Liver (tissue), 9 donors: ENCODE data around the gene UNC93A. TPM values are rescaled to one million over a fixed set of nuclear protein-coding genes. Genes with fewer than 3 reads are reported as not detected.
A peak's percentile ranks its signal among the peaks of the same experiment; 100 is the strongest.
"Not testable (repeated sequence)": the region's sequence is repeated elsewhere in the genome, so short reads cannot be mapped to it uniquely, and the experiment has no call there.

Experiments used
- DNase-seq: peaks from one replicate; pipeline ENCODE4 v3.0.0-alpha.2; 2017; ENCODE audit warnings: low spot score
- H3K27ac ChIP-seq, 2 donors: one replicate each; pipeline ENCODE4 v1.7.0; 2013; ENCODE audit warnings: inconsistent platforms in 2 of 2, low read length in 2 of 2, control low read depth in 1 of 2, low read depth in 1 of 2, mild to moderate bottlenecking in 1 of 2
- H3K27me3 ChIP-seq, 4 donors: one replicate each; pipeline versions ENCODE4 v1.6.1 to v1.7.0; 2013; ENCODE audit warnings: low read length in 3 of 4, inconsistent platforms in 1 of 4, mild to moderate bottlenecking in 1 of 4, moderate library complexity in 1 of 4; ENCODE audit not compliant: control insufficient read depth in 4 of 4, insufficient read depth in 4 of 4
- H3K36me3 ChIP-seq, 4 donors: one replicate each; pipeline versions ENCODE4 v1.6.1 to v1.7.0; 2013; ENCODE audit warnings: low read length in 3 of 4, mild to moderate bottlenecking in 3 of 4, low read depth in 1 of 4, moderate library complexity in 1 of 4; ENCODE audit not compliant: control insufficient read depth in 4 of 4, insufficient read depth in 3 of 4
- H3K4me1 ChIP-seq, 4 donors: one replicate each; pipeline versions ENCODE4 v1.6.1 to v1.7.0; 2013; ENCODE audit warnings: low read length in 3 of 4, mild to moderate bottlenecking in 3 of 4, moderate library complexity in 1 of 4; ENCODE audit not compliant: control insufficient read depth in 4 of 4, insufficient read depth in 4 of 4
- H3K4me3 ChIP-seq, 3 donors: one replicate each; pipeline versions ENCODE4 v1.6.1 to v1.7.0; 2013; ENCODE audit warnings: low read length in 3 of 3, control low read depth in 1 of 3, low read depth in 1 of 3, mild to moderate bottlenecking in 1 of 3
- H3K9ac ChIP-seq, 2 donors: one replicate each; pipeline ENCODE4 v1.7.0; 2013; ENCODE audit warnings: low read length in 2 of 2, mild to moderate bottlenecking in 2 of 2, moderate library complexity in 2 of 2, control low read depth in 1 of 2, low read depth in 1 of 2
- H3K9me3 ChIP-seq, 4 donors: one replicate each; pipeline versions ENCODE4 v1.6.1 to v1.7.0; 2013; ENCODE audit warnings: low read length in 3 of 4; ENCODE audit not compliant: control insufficient read depth in 4 of 4
- EGR1 ChIP-seq, 2 donors: IDR thresholded peaks; 2 replicates each; pipeline ENCODE4 v1.6.1; 2016 to 2018; ENCODE audit warnings: antibody characterized with exemption in 2 of 2, low read depth in 2 of 2
- FOXA2 ChIP-seq: IDR thresholded peaks from 2 replicates; pipeline ENCODE4 v1.6.1; 2016; ENCODE audit warnings: antibody characterized with exemption
- GABPA ChIP-seq, 2 donors: IDR thresholded peaks in 1 of 2; conservative IDR thresholded peaks in 1 of 2; 2 replicates each; pipeline ENCODE4 v1.6.1; 2016; ENCODE audit warnings: antibody characterized with exemption in 2 of 2, mild to moderate bottlenecking in 1 of 2, moderate library complexity in 1 of 2
- HNF4A ChIP-seq, 2 donors: conservative IDR thresholded peaks; 2 replicates each; pipeline ENCODE4 v1.6.1; 2016; ENCODE audit warnings: antibody characterized with exemption in 2 of 2, mild to moderate bottlenecking in 2 of 2
- HNF4G ChIP-seq: IDR thresholded peaks from 2 replicates; pipeline ENCODE4 v1.6.1; 2016; ENCODE audit warnings: antibody characterized with exemption
- JUND ChIP-seq, 2 donors: IDR thresholded peaks; 2 replicates each; pipeline ENCODE4 v1.6.1; 2016; ENCODE audit warnings: antibody characterized with exemption in 2 of 2
- SP1 ChIP-seq: IDR thresholded peaks from 2 replicates; pipeline ENCODE4 v1.6.1; 2018; ENCODE audit warnings: antibody characterized with exemption, mild to moderate bottlenecking
- TAF1 ChIP-seq: conservative IDR thresholded peaks from 2 replicates; pipeline ENCODE4 v1.6.1; 2016; ENCODE audit warnings: antibody characterized with exemption, mild to moderate bottlenecking
- YY1 ChIP-seq: IDR thresholded peaks from 2 replicates; pipeline ENCODE4 v1.6.1; 2016; ENCODE audit warnings: antibody characterized with exemption, mild to moderate bottlenecking
- WGBS: extraction: QIAGEN DNeasy Blood & Tissue Kit; methylation state at CpG from one replicate; pipeline ENCODE4 v1.1.7; 2013; 5-methylcytosine and 5-hydroxymethylcytosine counted together
- polyA plus RNA-seq, 2 donors: library from polyadenylated mRNA; stranded (reverse) in 1 of 2; unstranded in 1 of 2; fragments of 200-250 nt in 1 of 2; fragments of >200 nt in 1 of 2; fragmentation: Nextera tagmentation in 1 of 2; extraction: Ambion mirVana in 1 of 2; gene quantifications; one replicate each; pipeline versions ENCODE4 v1.2.1 to v1.2.3, GENCODE V29; 2013 to 2015
- total RNA-seq, 2 donors: library from RNA; depleted of rRNA; stranded (reverse); fragments of >200 nt; gene quantifications; one replicate each; pipeline ENCODE4 v1.2.3, GENCODE V29; 2014
- TF ChIP-seq, protein P1 (sequence below): IDR thresholded peaks from 2 replicates; pipeline ENCODE4 v1.6.1; 2016; ENCODE audit warnings: antibody characterized with exemption, mild to moderate bottlenecking
- TF ChIP-seq, protein P2 (sequence below): IDR thresholded peaks from 2 replicates; pipeline ENCODE4 v1.6.1; 2016; ENCODE audit warnings: antibody characterized with exemption
- TF ChIP-seq, protein P3 (sequence below): IDR thresholded peaks from 2 replicates; pipeline ENCODE4 v1.6.1; 2016; ENCODE audit warnings: antibody characterized with exemption
- donor health status: healthy.
- donor health status: healthy.
- donor health status: healthy.
- donor health status: healthy.
- donor health status: healthy.

UNC93A gene
- total and polyA plus RNA-seq, 4 donors: 0.79 to 14.0 (median 4.6) TPM

DNA sequence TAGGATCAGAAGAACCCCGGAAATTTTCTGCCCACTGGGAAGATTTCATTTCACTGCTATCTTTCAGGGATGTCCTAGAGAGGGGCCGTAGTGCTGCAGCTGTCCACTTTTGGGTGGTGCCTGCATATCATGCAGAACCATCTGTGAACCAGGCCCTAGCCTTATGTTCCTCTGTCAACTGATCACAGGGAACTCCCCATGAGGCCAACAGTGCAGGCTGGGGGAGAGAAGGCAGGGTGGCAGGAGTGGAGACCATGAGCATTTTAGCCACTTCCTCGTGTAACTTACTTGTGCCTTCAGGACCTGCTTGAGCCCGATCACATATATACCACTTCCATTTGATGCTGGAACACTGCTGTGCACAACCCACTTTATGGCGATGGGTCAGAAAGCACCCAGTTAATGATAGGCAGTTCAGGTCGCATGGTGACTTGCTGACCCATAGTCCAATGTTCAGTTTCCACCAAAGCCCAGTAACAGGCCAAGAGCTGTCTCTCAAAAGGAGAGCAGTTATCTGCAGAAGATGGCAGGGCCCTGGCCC lies 48.5 kb upstream of the UNC93A start:
- not testable (repeated sequence) for H3K27me3 ChIP-seq, H3K4me3 ChIP-seq, H3K36me3 ChIP-seq, H3K9me3 ChIP-seq, H3K27ac ChIP-seq, H3K9ac ChIP-seq
- peak; percentile 54 for DNase-seq
- peaks cover 0 to 13% (median 8%) of the 10 kb centered on the region in 4 donors for H3K4me1 ChIP-seq
- 75% methylated on average over 6 of the region's 6 CpGs for whole genome bisulfite sequencing
- TF ChIP-seq HNF4A (conservative IDR thresholded peaks at IDR 0.05): peak; percentile 55 to 79

DNA sequence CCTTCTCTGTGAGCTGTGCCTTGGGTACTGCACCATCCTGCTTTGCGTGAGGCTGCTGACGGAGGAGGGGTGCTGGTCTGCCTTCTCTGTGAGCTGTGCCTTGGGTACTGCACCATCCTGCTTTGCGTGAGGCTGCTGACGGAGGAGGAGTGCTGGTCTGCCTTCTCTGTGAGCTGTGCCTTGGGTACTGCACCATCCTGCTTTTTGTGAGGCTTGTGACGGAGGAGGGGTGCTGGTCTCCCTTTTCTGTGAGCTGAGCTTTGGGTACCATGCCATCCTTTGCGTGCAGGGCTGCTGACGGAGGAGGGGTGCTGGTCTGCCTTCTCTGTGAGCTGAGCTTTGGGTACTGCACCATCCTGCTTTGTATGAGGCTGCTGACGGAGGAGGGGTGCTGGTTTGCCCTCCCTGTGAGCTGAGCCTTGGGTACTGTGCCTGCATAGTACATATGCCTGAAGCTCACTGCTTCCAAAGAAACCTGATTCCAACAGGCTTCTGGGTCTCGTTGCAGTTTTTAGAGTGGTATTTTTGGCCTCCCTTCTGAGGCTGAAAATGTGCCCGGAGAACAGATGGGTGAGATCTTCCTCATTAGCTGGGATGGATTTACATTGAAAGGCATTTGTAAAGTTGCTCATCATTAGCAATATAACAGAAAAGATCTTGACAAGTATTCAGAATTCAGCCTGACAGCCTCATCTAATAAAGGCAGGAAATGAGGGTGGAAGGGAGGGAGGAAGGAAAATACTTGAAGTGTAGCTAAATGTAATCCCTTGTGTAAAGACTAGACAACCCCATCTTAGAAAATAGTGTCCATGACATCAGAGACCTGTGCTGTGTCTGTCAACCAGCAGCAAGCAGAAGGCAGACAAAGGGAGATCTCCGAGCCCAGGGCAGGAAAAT lies 46.8 kb upstream of the UNC93A start:
- no peak for DNase-seq
- 85% methylated on average over 11 of the region's 11 CpGs for WGBS
- Histone ChIP-seq H3K9ac (no peak overlapping the region), H3K9me3 (no peaks in the 10 kb centered on the region), H3K4me3 (no peak overlapping the region), H3K36me3 (no peaks in the 10 kb centered on the region), H3K27me3 (no peaks in the 10 kb centered on the region), H3K4me1 (no peaks in the 10 kb centered on the region), H3K27ac (no peak overlapping the region)
- TF ChIP-seq SP1: no peak

DNA sequence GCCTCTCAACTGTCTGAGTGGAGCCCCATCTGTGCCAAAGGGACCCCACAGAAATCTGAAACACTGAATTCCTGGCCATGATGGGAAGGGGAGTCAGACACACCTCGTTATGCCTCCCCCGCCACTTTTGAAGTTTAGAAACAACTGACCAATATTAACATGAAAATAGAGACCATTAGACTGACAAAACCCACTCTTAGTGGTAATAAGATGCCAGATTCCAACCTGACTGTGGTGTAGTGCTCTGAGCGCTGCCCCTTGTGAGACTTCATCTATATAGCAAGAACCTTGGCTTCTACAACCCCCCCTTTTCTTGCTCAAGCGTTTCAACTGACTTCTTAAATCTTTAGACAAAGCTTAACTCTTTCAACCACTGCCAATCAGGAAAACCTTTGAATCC lies 46.1 kb upstream of the UNC93A start:
- no peaks in the 10 kb centered on the region for H3K36me3 ChIP-seq
- WGBS: 66% methylated on average over 4 of the region's 4 CpGs

DNA sequence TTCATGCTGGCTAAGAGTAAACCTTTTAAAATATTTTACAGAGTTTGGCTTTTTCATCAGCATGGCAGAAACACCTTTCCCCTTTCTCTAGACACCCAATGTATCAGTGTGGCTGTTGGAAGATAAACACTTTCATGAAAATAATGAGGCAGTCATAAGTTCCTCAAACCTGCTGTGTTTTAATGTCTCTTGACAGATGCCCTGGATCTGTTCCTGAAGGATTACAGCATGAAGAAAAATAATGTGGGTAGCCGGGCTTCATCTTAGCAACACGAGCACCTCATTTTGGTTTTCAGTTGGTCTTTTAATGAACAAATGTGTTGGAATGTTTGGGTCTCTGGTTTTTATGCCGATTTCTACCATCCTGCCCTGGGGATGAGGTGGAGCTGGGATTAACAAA lies 45.5 kb upstream of the UNC93A start:
- no peak overlapping the region for H3K4me3 ChIP-seq
- no peaks in the 10 kb centered on the region for H3K4me1 ChIP-seq
- no peak overlapping the region for H3K27ac ChIP-seq
- no peaks in the 10 kb centered on the region for H3K27me3 ChIP-seq
- TF ChIP-seq HNF4A (conservative IDR thresholded peaks at IDR 0.05) (no peak), JUND (IDR thresholded peaks at IDR 0.05) (no peak), SP1 (no peak), GABPA (IDR thresholded peaks at IDR 0.05 in 1 of 2, conservative IDR thresholded peaks at IDR 0.05 in 1 of 2) (no peak), YY1 (no peak), TAF1 (no peak), EGR1 (IDR thresholded peaks at IDR 0.05; ENCODE audit: low read depth in 2 of 2) (no peak), HNF4G (no peak), FOXA2 (no peak)
- TF ChIP-seq, protein P1, sequence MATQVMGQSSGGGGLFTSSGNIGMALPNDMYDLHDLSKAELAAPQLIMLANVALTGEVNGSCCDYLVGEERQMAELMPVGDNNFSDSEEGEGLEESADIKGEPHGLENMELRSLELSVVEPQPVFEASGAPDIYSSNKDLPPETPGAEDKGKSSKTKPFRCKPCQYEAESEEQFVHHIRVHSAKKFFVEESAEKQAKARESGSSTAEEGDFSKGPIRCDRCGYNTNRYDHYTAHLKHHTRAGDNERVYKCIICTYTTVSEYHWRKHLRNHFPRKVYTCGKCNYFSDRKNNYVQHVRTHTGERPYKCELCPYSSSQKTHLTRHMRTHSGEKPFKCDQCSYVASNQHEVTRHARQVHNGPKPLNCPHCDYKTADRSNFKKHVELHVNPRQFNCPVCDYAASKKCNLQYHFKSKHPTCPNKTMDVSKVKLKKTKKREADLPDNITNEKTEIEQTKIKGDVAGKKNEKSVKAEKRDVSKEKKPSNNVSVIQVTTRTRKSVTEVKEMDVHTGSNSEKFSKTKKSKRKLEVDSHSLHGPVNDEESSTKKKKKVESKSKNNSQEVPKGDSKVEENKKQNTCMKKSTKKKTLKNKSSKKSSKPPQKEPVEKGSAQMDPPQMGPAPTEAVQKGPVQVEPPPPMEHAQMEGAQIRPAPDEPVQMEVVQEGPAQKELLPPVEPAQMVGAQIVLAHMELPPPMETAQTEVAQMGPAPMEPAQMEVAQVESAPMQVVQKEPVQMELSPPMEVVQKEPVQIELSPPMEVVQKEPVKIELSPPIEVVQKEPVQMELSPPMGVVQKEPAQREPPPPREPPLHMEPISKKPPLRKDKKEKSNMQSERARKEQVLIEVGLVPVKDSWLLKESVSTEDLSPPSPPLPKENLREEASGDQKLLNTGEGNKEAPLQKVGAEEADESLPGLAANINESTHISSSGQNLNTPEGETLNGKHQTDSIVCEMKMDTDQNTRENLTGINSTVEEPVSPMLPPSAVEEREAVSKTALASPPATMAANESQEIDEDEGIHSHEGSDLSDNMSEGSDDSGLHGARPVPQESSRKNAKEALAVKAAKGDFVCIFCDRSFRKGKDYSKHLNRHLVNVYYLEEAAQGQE: no peak
- TF ChIP-seq, protein P2, sequence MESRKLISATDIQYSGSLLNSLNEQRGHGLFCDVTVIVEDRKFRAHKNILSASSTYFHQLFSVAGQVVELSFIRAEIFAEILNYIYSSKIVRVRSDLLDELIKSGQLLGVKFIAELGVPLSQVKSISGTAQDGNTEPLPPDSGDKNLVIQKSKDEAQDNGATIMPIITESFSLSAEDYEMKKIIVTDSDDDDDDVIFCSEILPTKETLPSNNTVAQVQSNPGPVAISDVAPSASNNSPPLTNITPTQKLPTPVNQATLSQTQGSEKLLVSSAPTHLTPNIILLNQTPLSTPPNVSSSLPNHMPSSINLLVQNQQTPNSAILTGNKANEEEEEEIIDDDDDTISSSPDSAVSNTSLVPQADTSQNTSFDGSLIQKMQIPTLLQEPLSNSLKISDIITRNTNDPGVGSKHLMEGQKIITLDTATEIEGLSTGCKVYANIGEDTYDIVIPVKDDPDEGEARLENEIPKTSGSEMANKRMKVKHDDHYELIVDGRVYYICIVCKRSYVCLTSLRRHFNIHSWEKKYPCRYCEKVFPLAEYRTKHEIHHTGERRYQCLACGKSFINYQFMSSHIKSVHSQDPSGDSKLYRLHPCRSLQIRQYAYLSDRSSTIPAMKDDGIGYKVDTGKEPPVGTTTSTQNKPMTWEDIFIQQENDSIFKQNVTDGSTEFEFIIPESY: no peak
- TF ChIP-seq, protein P3, sequence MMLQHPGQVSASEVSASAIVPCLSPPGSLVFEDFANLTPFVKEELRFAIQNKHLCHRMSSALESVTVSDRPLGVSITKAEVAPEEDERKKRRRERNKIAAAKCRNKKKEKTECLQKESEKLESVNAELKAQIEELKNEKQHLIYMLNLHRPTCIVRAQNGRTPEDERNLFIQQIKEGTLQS: no peak
- no peaks in the 10 kb centered on the region for H3K36me3 ChIP-seq
- H3K9me3 ChIP-seq: no peaks in the 10 kb centered on the region
- no peak for DNase-seq
- 95% methylated on average over 3 of the region's 3 CpGs for WGBS
- no peak overlapping the region for H3K9ac ChIP-seq

More for the DNA sequence above, 46.1 kb upstream of the UNC93A start:
- Histone ChIP-seq H3K9ac (no peak overlapping the region), H3K4me3 (no peak overlapping the region), H3K27ac (no peak overlapping the region), H3K27me3 (no peaks in the 10 kb centered on the region), H3K4me1 (no peaks in the 10 kb centered on the region), H3K9me3 (no peaks in the 10 kb centered on the region)
- DNase-seq: no peak
- no peak for TF ChIP-seq TAF1
- no peak for TF ChIP-seq YY1
- TF ChIP-seq, protein P2: no peak
